SK-N-SH (cell line): ENCODE results near the gene RALY. TPM values are rescaled to one million over a fixed set of nuclear protein-coding genes. Genes with fewer than 3 reads are reported as not detected.

ENCODE experiments used
- CTCF ChIA-PET: fragments of 300-600, 350-600 bp; formaldehyde crosslinking; extraction: SDS; loops from one replicate; lab custom pipeline; 2021; lab: Yijun Ruan, JAX
- POLR2A ChIA-PET: fragments of 350-600 bp; sonication (Branson Sonifier 250); formaldehyde crosslinking; extraction: SDS; loops from one replicate; lab custom pipeline; 2020; ENCODE audit warnings: antibody characterized with exemption, inconsistent platforms; lab: Yijun Ruan, JAX
- DNase-seq: peaks from one replicate; pipeline ENCODE4 v3.0.0; 2012
- H2AFZ ChIP-seq: fragments of 200-600 bp; sonication (generic); 2 replicates; pipeline ENCODE4 v1.8.1; 2016; ENCODE audit warnings: antibody characterized with exemption, mild to moderate bottlenecking, low read depth
- H3F3A ChIP-seq: fragments of 200-600 bp; sonication (generic); replicated peaks from 2 replicates; pipeline ENCODE3; 2016; ENCODE audit warnings: antibody characterized with exemption, mild to moderate bottlenecking; ENCODE audit not compliant: insufficient read depth
- H3K27ac ChIP-seq, 2 experiments: fragments of 200-500 bp in 1 of 2; fragments of 200-600 bp in 1 of 2; sonication (Bioruptor generic) in 1 of 2; sonication (generic), shearing (Covaris generic) in 1 of 2; 2 replicates each; pipeline versions ENCODE4 v1.5.1 to v1.6.1; 2014 to 2016; ENCODE audit warnings: low read depth in 2 of 2, inconsistent platforms in 1 of 2, low read length in 1 of 2, mild to moderate bottlenecking in 1 of 2, mixed read lengths in 1 of 2
- H3K27me3 ChIP-seq: fragments of 200-600 bp; sonication (generic), shearing (Covaris generic); 2 replicates; pipeline ENCODE4 v1.6.1; 2016; ENCODE audit warnings: mixed run types; ENCODE audit not compliant: insufficient read depth
- H3K36me3 ChIP-seq, 2 experiments: fragments of 200-500 bp in 1 of 2; fragments of 200-600 bp in 1 of 2; sonication (Bioruptor generic) in 1 of 2; sonication (generic) in 1 of 2; replicated peaks in 1 of 2; 2 replicates each; pipeline versions ENCODE3 to v1.5.1; 2014 to 2016; ENCODE audit warnings: low read length in 1 of 2, mild to moderate bottlenecking in 1 of 2; ENCODE audit not compliant: insufficient read depth in 2 of 2, control insufficient read depth in 1 of 2
- H3K4me1 ChIP-seq, 2 experiments: fragments of 200-500 bp in 1 of 2; fragments of 200-600 bp in 1 of 2; sonication (Bioruptor generic) in 1 of 2; sonication (generic), shearing (Covaris generic) in 1 of 2; 2 replicates each; pipeline versions ENCODE4 v1.5.1 to v1.6.1; 2014 to 2016; ENCODE audit warnings: low read depth in 1 of 2, low read length in 1 of 2, mixed run types in 1 of 2; ENCODE audit not compliant: insufficient read depth in 2 of 2, control insufficient read depth in 1 of 2
- H3K4me2 ChIP-seq: fragments of 200-600 bp; sonication (generic), shearing (Covaris generic); 2 replicates; pipeline ENCODE4 v1.6.1; 2017; ENCODE audit warnings: mixed run types
- H3K4me3 ChIP-seq, 2 experiments: fragments of 200-500 bp in 1 of 2; fragments of 200-600 bp in 1 of 2; sonication (Bioruptor generic) in 1 of 2; sonication (generic), shearing (Covaris generic) in 1 of 2; 2 replicates each; pipeline versions ENCODE4 v1.5.1 to v1.8.1; 2014 to 2016; ENCODE audit warnings: low read depth in 2 of 2, inconsistent platforms in 1 of 2, low read length in 1 of 2, mild to moderate bottlenecking in 1 of 2, mixed read lengths in 1 of 2, moderate library complexity in 1 of 2
- H3K79me2 ChIP-seq: fragments of 200-600 bp; sonication (generic); 2 replicates; pipeline ENCODE4 v1.8.1; 2017; ENCODE audit warnings: mild to moderate bottlenecking; ENCODE audit not compliant: insufficient read depth
- H3K9ac ChIP-seq: fragments of 200-600 bp; sonication (generic); 2 replicates; pipeline ENCODE4 v1.6.1; 2017; ENCODE audit warnings: mixed run types
- H3K9me2 ChIP-seq: fragments of 200-600 bp; sonication (generic); 2 replicates; pipeline ENCODE4 v1.6.1; 2017; ENCODE audit warnings: mixed run types
- H3K9me3 ChIP-seq: fragments of 200-600 bp; sonication (generic); 2 replicates; pipeline ENCODE4 v1.6.1; 2017; ENCODE audit warnings: mixed run types, mild to moderate bottlenecking, moderate library complexity
- H4K20me1 ChIP-seq: fragments of 200-600 bp; sonication (generic); 2 replicates; pipeline ENCODE4 v1.6.1; 2017; ENCODE audit warnings: mild to moderate bottlenecking, mixed run types; ENCODE audit not compliant: insufficient read depth
- EZH2phosphoT487 ChIP-seq: fragments of 200-600 bp; sonication (generic); IDR thresholded peaks from 2 replicates; pipeline ENCODE4 v1.6.1; 2017; ENCODE audit warnings: low read depth, mixed run types, mild to moderate bottlenecking, antibody characterized with exemption, moderate library complexity, borderline replicate concordance
- FOXM1 ChIP-seq: IDR thresholded peaks from 2 replicates; pipeline ENCODE4 v1.4.0; 2012; ENCODE audit warnings: low read depth, mild to moderate bottlenecking
- GABPA ChIP-seq: IDR thresholded peaks from 2 replicates; pipeline ENCODE4 v1.4.0; 2012; ENCODE audit warnings: low read depth, mild to moderate bottlenecking
- GATA2 ChIP-seq: sonication (generic); formaldehyde crosslinking; IDR thresholded peaks from 2 replicates; pipeline ENCODE4 v1.5.0; 2020; ENCODE audit warnings: mild to moderate bottlenecking, missing genetic modification reagents
- JUND ChIP-seq: IDR thresholded peaks from 2 replicates; pipeline ENCODE4 v1.4.0; 2012
- MEF2A ChIP-seq: IDR thresholded peaks from 2 replicates; pipeline ENCODE4 v1.4.0; 2012; ENCODE audit warnings: low read depth, borderline replicate concordance
- RCOR1 ChIP-seq: fragments of 150-350 bp; IDR thresholded peaks from 2 replicates; pipeline ENCODE4 v1.6.1; 2017; ENCODE audit warnings: antibody characterized with exemption, low read length
- RFX5 ChIP-seq: IDR thresholded peaks from 2 replicates; pipeline ENCODE4 v1.6.1; 2012; ENCODE audit warnings: mild to moderate bottlenecking, improper control_type of control experiment, low read length
- TCF12 ChIP-seq: IDR thresholded peaks from 2 replicates; pipeline ENCODE4 v1.4.0; 2012
- WGBS: methylation state at CpG from one replicate; pipeline ENCODE4 v1.1.6; 2017; ENCODE audit warnings: low lambda C conversion rate; 5-methylcytosine and 5-hydroxymethylcytosine counted together
- polyA plus RNA-seq, 3 experiments: library from polyadenylated mRNA; depleted of rRNA; stranded (reverse); fragments of >200 nt; gene quantifications; 2 replicates each; pipeline ENCODE4 v1.2.3, GENCODE V29; 2012
- TF ChIP-seq, protein P1 (sequence below): fragments of 200-600 bp; sonication (generic); IDR thresholded peaks from 2 replicates; pipeline ENCODE4 v1.6.1; 2017; ENCODE audit warnings: antibody characterized with exemption, mild to moderate bottlenecking, moderate library complexity
- TF ChIP-seq, protein P2 (sequence below): IDR thresholded peaks from 2 replicates; pipeline ENCODE4 v1.6.1; 2012; ENCODE audit warnings: mild to moderate bottlenecking, low read depth, low read length, moderate library complexity
- TF ChIP-seq, protein P3 (sequence below): fragments of 150-350 bp; IDR thresholded peaks from 2 replicates; pipeline ENCODE4 v1.6.1; 2017; ENCODE audit warnings: antibody characterized with exemption, low read length, low read depth, borderline replicate concordance
- TF ChIP-seq, protein P4 (sequence below): IDR thresholded peaks from 2 replicates; pipeline ENCODE4; 2012
- TF ChIP-seq, protein P5 (sequence below): IDR thresholded peaks from 2 replicates; pipeline ENCODE4 v1.4.0; 2012; ENCODE audit warnings: low read depth

RALY gene
- polyA plus RNA-seq, 1 of the 3 experiments (the other 2 are of a cell fraction): 130 TPM

DNA sequence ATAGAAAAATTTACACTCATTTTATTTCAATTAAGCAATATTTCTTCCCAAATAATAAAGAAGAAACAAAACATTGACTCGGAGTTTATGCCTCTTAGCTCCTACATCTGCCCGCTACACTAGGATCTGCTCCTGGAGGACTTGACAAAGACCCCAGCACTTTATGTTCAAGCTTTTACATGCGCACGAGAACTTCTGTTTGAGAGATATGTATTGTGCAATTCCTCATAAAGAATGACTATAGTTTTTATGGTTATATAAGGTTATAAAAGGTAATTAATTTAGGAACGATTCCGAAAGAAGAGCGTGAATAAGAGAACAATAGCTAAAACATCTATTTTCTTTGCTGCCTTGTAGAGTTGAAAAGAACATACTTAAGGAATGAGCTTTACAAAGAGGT is 12.4 kb upstream of the RALY start (continued):
- TF ChIP-seq, protein P1, sequence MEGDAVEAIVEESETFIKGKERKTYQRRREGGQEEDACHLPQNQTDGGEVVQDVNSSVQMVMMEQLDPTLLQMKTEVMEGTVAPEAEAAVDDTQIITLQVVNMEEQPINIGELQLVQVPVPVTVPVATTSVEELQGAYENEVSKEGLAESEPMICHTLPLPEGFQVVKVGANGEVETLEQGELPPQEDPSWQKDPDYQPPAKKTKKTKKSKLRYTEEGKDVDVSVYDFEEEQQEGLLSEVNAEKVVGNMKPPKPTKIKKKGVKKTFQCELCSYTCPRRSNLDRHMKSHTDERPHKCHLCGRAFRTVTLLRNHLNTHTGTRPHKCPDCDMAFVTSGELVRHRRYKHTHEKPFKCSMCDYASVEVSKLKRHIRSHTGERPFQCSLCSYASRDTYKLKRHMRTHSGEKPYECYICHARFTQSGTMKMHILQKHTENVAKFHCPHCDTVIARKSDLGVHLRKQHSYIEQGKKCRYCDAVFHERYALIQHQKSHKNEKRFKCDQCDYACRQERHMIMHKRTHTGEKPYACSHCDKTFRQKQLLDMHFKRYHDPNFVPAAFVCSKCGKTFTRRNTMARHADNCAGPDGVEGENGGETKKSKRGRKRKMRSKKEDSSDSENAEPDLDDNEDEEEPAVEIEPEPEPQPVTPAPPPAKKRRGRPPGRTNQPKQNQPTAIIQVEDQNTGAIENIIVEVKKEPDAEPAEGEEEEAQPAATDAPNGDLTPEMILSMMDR: no peak
- TF ChIP-seq EZH2phosphoT487: no peak
- no peak for TF ChIP-seq JUND

DNA sequence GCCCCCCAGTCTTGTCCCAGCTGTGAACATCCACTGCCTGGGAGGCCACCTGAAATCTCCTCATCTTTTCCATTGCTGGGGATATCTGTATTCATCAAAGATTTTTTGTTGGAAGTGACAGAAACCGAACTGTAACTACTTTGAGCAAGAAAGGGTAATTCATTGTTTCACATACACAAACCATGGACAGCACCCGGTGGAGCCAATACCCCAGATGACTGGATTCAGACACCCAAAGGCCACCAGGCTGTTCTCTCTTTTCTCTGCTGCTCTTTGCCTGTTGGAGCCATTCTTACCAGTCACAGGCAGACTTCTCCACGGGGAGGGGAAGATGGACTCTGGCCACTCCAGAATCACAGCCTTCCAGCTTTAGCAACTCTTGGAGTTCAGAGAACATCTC is 11.7 kb upstream of the RALY start:
- Histone ChIP-seq H3K36me3 (no peaks in the 10 kb centered on the region), H3K4me2 (no peak overlapping the region), H3K4me1 (no peaks in the 10 kb centered on the region), H3K4me3 (no peak overlapping the region), H3K79me2 (no peaks in the 10 kb centered on the region), H3K9me3 (no peaks in the 10 kb centered on the region), H4K20me1 (no peaks in the 10 kb centered on the region), H3K27me3 (no peaks in the 10 kb centered on the region; the same call in 1 of the 2 replicates), H3K9ac (no peak overlapping the region), H3K27ac (no peak overlapping the region), H3F3A (no peaks in the 10 kb centered on the region), H3K9me2 (no peaks in the 10 kb centered on the region), H2AFZ (no peak overlapping the region)
- POLR2A ChIA-PET: no interaction called here
- TF ChIP-seq, protein P2, sequence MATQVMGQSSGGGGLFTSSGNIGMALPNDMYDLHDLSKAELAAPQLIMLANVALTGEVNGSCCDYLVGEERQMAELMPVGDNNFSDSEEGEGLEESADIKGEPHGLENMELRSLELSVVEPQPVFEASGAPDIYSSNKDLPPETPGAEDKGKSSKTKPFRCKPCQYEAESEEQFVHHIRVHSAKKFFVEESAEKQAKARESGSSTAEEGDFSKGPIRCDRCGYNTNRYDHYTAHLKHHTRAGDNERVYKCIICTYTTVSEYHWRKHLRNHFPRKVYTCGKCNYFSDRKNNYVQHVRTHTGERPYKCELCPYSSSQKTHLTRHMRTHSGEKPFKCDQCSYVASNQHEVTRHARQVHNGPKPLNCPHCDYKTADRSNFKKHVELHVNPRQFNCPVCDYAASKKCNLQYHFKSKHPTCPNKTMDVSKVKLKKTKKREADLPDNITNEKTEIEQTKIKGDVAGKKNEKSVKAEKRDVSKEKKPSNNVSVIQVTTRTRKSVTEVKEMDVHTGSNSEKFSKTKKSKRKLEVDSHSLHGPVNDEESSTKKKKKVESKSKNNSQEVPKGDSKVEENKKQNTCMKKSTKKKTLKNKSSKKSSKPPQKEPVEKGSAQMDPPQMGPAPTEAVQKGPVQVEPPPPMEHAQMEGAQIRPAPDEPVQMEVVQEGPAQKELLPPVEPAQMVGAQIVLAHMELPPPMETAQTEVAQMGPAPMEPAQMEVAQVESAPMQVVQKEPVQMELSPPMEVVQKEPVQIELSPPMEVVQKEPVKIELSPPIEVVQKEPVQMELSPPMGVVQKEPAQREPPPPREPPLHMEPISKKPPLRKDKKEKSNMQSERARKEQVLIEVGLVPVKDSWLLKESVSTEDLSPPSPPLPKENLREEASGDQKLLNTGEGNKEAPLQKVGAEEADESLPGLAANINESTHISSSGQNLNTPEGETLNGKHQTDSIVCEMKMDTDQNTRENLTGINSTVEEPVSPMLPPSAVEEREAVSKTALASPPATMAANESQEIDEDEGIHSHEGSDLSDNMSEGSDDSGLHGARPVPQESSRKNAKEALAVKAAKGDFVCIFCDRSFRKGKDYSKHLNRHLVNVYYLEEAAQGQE: peak; percentile 90
- no peak for TF ChIP-seq TCF12
- CTCF ChIA-PET: interaction anchor here (0.9 to 2.0 kb wide), 3 partner anchors 9 to 88 kb away, joined by 4 to 5 read pairs (median 4); no protein-coding TSS in a partner anchor
- no peak for DNase-seq
- WGBS: 60% methylated on average over 3 of the region's 3 CpGs

DNA sequence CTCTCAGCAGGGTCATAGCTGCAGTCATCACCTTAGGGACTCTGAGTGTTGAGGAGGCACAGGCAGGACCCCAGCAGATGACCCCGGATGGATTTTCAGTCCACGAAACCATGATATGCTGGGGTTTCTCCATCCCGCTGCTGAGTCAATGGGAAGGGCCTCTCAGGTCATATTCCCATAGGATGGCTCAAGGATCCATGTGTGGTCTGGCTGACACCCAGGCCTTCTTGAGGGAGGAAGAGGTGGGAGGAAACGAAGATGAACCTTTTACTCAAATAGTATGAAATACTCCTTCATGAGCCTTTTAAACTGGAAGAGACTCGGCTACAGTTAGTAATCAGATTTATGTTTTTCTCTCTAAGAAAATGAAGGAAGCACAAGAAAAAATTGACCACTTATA is 10.3 kb upstream of the RALY start:
- no peak for DNase-seq
- H3K4me1 ChIP-seq: no peaks in the 10 kb centered on the region
- H3K9me2 ChIP-seq: no peaks in the 10 kb centered on the region
- no peaks in the 10 kb centered on the region for H3K36me3 ChIP-seq
- no peaks in the 10 kb centered on the region for H3K79me2 ChIP-seq
- no peak overlapping the region for H2AFZ ChIP-seq
- no peaks in the 10 kb centered on the region for H3K9me3 ChIP-seq
- 74% methylated on average over 5 of the region's 5 CpGs for WGBS
- H3K27ac ChIP-seq: no peak overlapping the region
- no peaks in the 10 kb centered on the region for H3F3A ChIP-seq
- ChIA-PET CTCF (no interaction called here), POLR2A (no interaction called here)
- H3K4me2 ChIP-seq: no peak overlapping the region
- no peak overlapping the region for H3K4me3 ChIP-seq
- no peaks in the 10 kb centered on the region for H4K20me1 ChIP-seq
- H3K9ac ChIP-seq: no peak overlapping the region
- H3K27me3 ChIP-seq: no peaks in the 10 kb centered on the region; the same call in 1 of the 2 replicates
- TF ChIP-seq RFX5 (no peak), FOXM1 (no peak), GABPA (no peak), GATA2 (CRISPR knock-in tag) (no peak), RCOR1 (no peak), JUND (no peak), MEF2A (no peak)
- TF ChIP-seq, protein P3, sequence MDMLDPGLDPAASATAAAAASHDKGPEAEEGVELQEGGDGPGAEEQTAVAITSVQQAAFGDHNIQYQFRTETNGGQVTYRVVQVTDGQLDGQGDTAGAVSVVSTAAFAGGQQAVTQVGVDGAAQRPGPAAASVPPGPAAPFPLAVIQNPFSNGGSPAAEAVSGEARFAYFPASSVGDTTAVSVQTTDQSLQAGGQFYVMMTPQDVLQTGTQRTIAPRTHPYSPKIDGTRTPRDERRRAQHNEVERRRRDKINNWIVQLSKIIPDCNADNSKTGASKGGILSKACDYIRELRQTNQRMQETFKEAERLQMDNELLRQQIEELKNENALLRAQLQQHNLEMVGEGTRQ: no peak
- TF ChIP-seq, protein P4, sequence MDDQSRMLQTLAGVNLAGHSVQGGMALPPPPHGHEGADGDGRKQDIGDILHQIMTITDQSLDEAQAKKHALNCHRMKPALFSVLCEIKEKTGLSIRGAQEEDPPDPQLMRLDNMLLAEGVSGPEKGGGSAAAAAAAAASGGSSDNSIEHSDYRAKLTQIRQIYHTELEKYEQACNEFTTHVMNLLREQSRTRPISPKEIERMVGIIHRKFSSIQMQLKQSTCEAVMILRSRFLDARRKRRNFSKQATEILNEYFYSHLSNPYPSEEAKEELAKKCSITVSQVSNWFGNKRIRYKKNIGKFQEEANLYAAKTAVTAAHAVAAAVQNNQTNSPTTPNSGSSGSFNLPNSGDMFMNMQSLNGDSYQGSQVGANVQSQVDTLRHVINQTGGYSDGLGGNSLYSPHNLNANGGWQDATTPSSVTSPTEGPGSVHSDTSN: no peak
- TF ChIP-seq, protein P5, sequence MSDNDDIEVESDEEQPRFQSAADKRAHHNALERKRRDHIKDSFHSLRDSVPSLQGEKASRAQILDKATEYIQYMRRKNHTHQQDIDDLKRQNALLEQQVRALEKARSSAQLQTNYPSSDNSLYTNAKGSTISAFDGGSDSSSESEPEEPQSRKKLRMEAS: no peak
- TF ChIP-seq, protein P2: no peak
